Endothelial cell of umbilical vein (primary cell): ENCODE results near the gene TBC1D5. TPM values are rescaled to one million over a fixed set of nuclear protein-coding genes. Genes with fewer than 3 reads are reported as not detected.
"Not testable (repeated sequence)": the region's sequence is repeated elsewhere in the genome, so short reads cannot be mapped to it uniquely, and the experiment has no call there.

Experiments
- BruUV-seq: library from RNA; stranded (reverse); fragments of 400-500 nt; replicated peaks from 2 replicates; lab custom pipeline; 2021; lab: Mats Ljungman, UMichigan
- CTCF ChIA-PET: fragments of 300-600, 350-600 bp; sonication (Branson Sonifier 250); formaldehyde crosslinking; loops from one replicate; lab custom pipeline; 2021; ENCODE audit warnings: antibody characterized with exemption, inconsistent platforms; lab: Charles Lee
- POLR2A ChIA-PET: fragments of 300-600, 350-600 bp; sonication (Branson Sonifier 250); formaldehyde crosslinking; loops from one replicate; lab custom pipeline; 2021; ENCODE audit warnings: antibody characterized with exemption, inconsistent platforms; lab: Charles Lee
- DNase-seq: peaks from one replicate; pipeline ENCODE4 v3.0.0-alpha.2; 2011; ENCODE audit warnings: low read depth, low spot score
- FAIRE-seq: peaks from 2 replicates; lab custom pipeline; 2011; peaks lifted over from hg19 to GRCh38; lab: Jason Lieb, UNC
- H2AFZ ChIP-seq: 2 replicates; pipeline ENCODE4 v1.6.0; 2012; ENCODE audit warnings: low read depth, low read length, control low read depth, inconsistent platforms
- H3K27ac ChIP-seq: 2 replicates; pipeline ENCODE4 v1.5.1; 2011; ENCODE audit warnings: low read depth, mild to moderate bottlenecking, control low read depth, low read length, moderate library complexity; ENCODE audit not compliant: insufficient read depth
- H3K27me3 ChIP-seq, 2 experiments: 2 replicates each; pipeline versions ENCODE4 v1.6.0 to v1.6.1; 2011; ENCODE audit warnings: low read length in 2 of 2, mixed read lengths in 1 of 2; ENCODE audit not compliant: control insufficient read depth in 2 of 2, insufficient read depth in 2 of 2
- H3K36me3 ChIP-seq, 2 experiments: 2 replicates in 1 of 2; 3 replicates in 1 of 2; pipeline ENCODE4 v1.5.1; 2011; ENCODE audit warnings: low read length in 2 of 2, mild to moderate bottlenecking in 1 of 2, moderate library complexity in 1 of 2; ENCODE audit not compliant: control insufficient read depth in 2 of 2, insufficient read depth in 2 of 2; ENCODE audit errors: extremely low read depth in 1 of 2
- H3K4me1 ChIP-seq: 3 replicates; pipeline ENCODE4 v1.5.1; 2011; ENCODE audit warnings: mild to moderate bottlenecking, low read length; ENCODE audit not compliant: control insufficient read depth, insufficient read depth; ENCODE audit errors: extremely low read depth
- H3K4me2 ChIP-seq: 2 replicates; pipeline ENCODE4 v1.6.1; 2011; ENCODE audit warnings: low read length, control low read depth, mixed read lengths; ENCODE audit not compliant: insufficient read depth
- H3K4me3 ChIP-seq, 3 experiments: fragments of 200-600 bp in 1 of 3; sonication (generic), shearing (Covaris generic) in 1 of 3; replicated peaks in 1 of 3; 2 replicates each; pipeline ENCODE4 v1.5.1; 2011 to 2016; ENCODE audit warnings: control low read depth in 3 of 3, low read length in 3 of 3, mild to moderate bottlenecking in 2 of 3, inconsistent platforms in 1 of 3, low read depth in 1 of 3, moderate library complexity in 1 of 3; ENCODE audit not compliant: insufficient read depth in 1 of 3
- H3K79me2 ChIP-seq: 2 replicates; pipeline ENCODE4 v1.6.0; 2012; ENCODE audit warnings: low read length, inconsistent platforms; ENCODE audit not compliant: control insufficient read depth, insufficient read depth
- H3K9ac ChIP-seq: replicated peaks from 2 replicates; pipeline ENCODE3; 2011; ENCODE audit warnings: low read length, control low read depth; ENCODE audit not compliant: insufficient read depth; ENCODE audit errors: extremely low read depth
- H3K9me1 ChIP-seq: replicated peaks from 3 replicates; pipeline ENCODE4 v1.6.0; 2011; ENCODE audit warnings: mild to moderate bottlenecking, low read length; ENCODE audit not compliant: control insufficient read depth, insufficient read depth; ENCODE audit errors: extremely low read depth
- H3K9me3 ChIP-seq: replicated peaks from 2 replicates; pipeline ENCODE4 v1.5.1; 2012; ENCODE audit warnings: low read length, inconsistent platforms; ENCODE audit not compliant: control insufficient read depth, insufficient read depth
- H4K20me1 ChIP-seq: replicated peaks from 2 replicates; pipeline ENCODE3; 2011; ENCODE audit warnings: mild to moderate bottlenecking, low read length; ENCODE audit not compliant: control insufficient read depth, insufficient read depth; ENCODE audit errors: extremely low read depth
- CTCF ChIP-seq, 2 donors: IDR thresholded peaks; 1 replicate in 1 of 2; 2 replicates in 1 of 2; pipeline ENCODE4 v1.5.1; 2011; ENCODE audit warnings: low read length in 2 of 2, mild to moderate bottlenecking in 2 of 2, moderate library complexity in 2 of 2, control low read depth in 1 of 2, inconsistent platforms in 1 of 2, low read depth in 1 of 2; ENCODE audit not compliant: insufficient read depth in 1 of 2; ENCODE audit errors: extremely low read depth in 1 of 2
- EZH2 ChIP-seq: IDR thresholded peaks from 2 replicates; pipeline ENCODE4 v1.6.1; 2012; ENCODE audit warnings: borderline replicate concordance, low read depth, mild to moderate bottlenecking, moderate library complexity, low read length, inconsistent platforms; ENCODE audit not compliant: severe bottlenecking
- FOS ChIP-seq: IDR thresholded peaks from 2 replicates; pipeline ENCODE4 v1.6.1; 2011; ENCODE audit warnings: mild to moderate bottlenecking, low read length, moderate library complexity, borderline replicate concordance; ENCODE audit not compliant: insufficient read depth
- GATA2 ChIP-seq: IDR thresholded peaks from 2 replicates; pipeline ENCODE4 v1.7.0; 2011; ENCODE audit warnings: low read depth, mild to moderate bottlenecking, moderate library complexity, mixed read lengths, low read length; ENCODE audit not compliant: insufficient read length, insufficient read depth
- JUN ChIP-seq: IDR thresholded peaks from 2 replicates; pipeline ENCODE4 v1.6.1; 2011; ENCODE audit warnings: borderline replicate concordance, low read depth; ENCODE audit not compliant: insufficient read length, insufficient read depth
- MAX ChIP-seq: IDR thresholded peaks from 2 replicates; pipeline ENCODE4 v1.6.1; 2011; ENCODE audit not compliant: insufficient read depth, insufficient read length
- MYC ChIP-seq: IDR thresholded peaks from one replicate; pipeline ENCODE4 v1.6.1; 2011; ENCODE audit warnings: mild to moderate bottlenecking, low read depth, low read length
- POLR2A ChIP-seq: IDR thresholded peaks from 2 replicates; pipeline ENCODE4 v1.6.1; 2012; ENCODE audit warnings: low read depth, mild to moderate bottlenecking, control low read depth, low read length
- POLR2AphosphoS5 ChIP-seq: IDR thresholded peaks from 2 replicates; pipeline ENCODE4 v1.6.1; 2012; ENCODE audit warnings: low read depth, mild to moderate bottlenecking, control low read depth, low read length, moderate library complexity; ENCODE audit not compliant: insufficient read depth
- dilution Hi-C: fragments of 300-500 bp; cut with MboI; formaldehyde crosslinking; loops from one replicate; pipeline ENCODE4 v1.15.0; 2019; ENCODE audit warnings: low sequenced_read_pairs; ENCODE audit not compliant: extremely low pct_ligation_motif_present
- intact Hi-C: fragments of 100-400 bp; cut with micrococcal nuclease; formaldehyde crosslinking; loops from one replicate; pipeline ENCODE4 v1.10.0; 2022
- polyA plus RNA-seq, 4 experiments: library from polyadenylated mRNA; depleted of rRNA in 3 of 4; stranded (reverse) in 3 of 4; unstranded in 1 of 4; fragments of >200 nt; gene quantifications; 2 replicates each; pipeline versions ENCODE4 v1.2.1 to v1.2.3, GENCODE V29; 2011 to 2012; ENCODE audit warnings: missing spikeins in 1 of 4
- total RNA-seq: library from RNA; stranded (reverse); gene quantifications from 2 replicates; pipeline ENCODE4 v1.2.3, GENCODE V29; 2021

TBC1D5 gene
- total and polyA plus RNA-seq, 2 donors (not counting 3 experiments of a cell fraction or from before 2014, with no cell fraction given) = 17.5 to 44.7 TPM

GRCh38 chr3:17775073-17775472 lies 32.6 kb upstream of the TBC1D5 start:
- DNase-seq (no peak), FAIRE-seq (no peak)
- H2AFZ ChIP-seq = no peak overlapping the region
- no peaks in the 10 kb centered on the region for H4K20me1 ChIP-seq
- ChIA-PET POLR2A (no interaction called here), CTCF (no interaction called here)
- H3K4me2 ChIP-seq = no peak overlapping the region
- intact Hi-C loops (no loop called here), dilution Hi-C loops (no loop called here)
- H3K4me1 ChIP-seq = no peaks in the 10 kb centered on the region
- no TSS peak for BruUV-seq
- no peaks in the 10 kb centered on the region for H3K36me3 ChIP-seq
- H3K9me3 ChIP-seq = no peaks in the 10 kb centered on the region
- H3K9ac ChIP-seq = no peak overlapping the region
- H3K9me1 ChIP-seq = no peaks in the 10 kb centered on the region
- no peak for TF ChIP-seq JUN
- no peak for TF ChIP-seq FOS
- no peak for TF ChIP-seq EZH2
- TF ChIP-seq POLR2A = no peak
- TF ChIP-seq MAX = no peak
- no peak for TF ChIP-seq CTCF (IDR thresholded peaks at IDR 0.05; ENCODE audit: extremely low read depth in 1 of 2, insufficient read depth in 1 of 2, low read depth in 1 of 2, low read length in 2 of 2)
- no peak for TF ChIP-seq MYC
- TF ChIP-seq GATA2 = no peak
- no peak for TF ChIP-seq POLR2AphosphoS5
- H3K4me3 ChIP-seq = no peak overlapping the region
- no peaks in the 10 kb centered on the region for H3K79me2 ChIP-seq
- H3K27ac ChIP-seq = no peak overlapping the region
- H3K27me3 ChIP-seq = no peaks in the 10 kb centered on the region

- H3K36me3 ChIP-seq, BruUV-seq, H2AFZ ChIP-seq, dilution Hi-C loops, H3K27me3 ChIP-seq, H3K9ac ChIP-seq, H3K79me2 ChIP-seq, DNase-seq, POLR2A ChIA-PET, H3K4me2 ChIP-seq, H3K9me1 ChIP-seq, H3K9me3 ChIP-seq, intact Hi-C loops, FAIRE-seq, H3K4me3 ChIP-seq, H3K27ac ChIP-seq, H4K20me1 ChIP-seq, H3K4me1 ChIP-seq: not testable (repeated sequence)
- CTCF ChIA-PET = interaction anchor here (0.5 to 1.9 kb wide), 3 partner anchors 11 to 230 kb away, joined by 3 to 10 read pairs (median 3); no protein-coding TSS in a partner anchor
Measured at GRCh38 chr3:17774180-17774910, 31.9 kb upstream of the TBC1D5 start.
